Keratinocyte (primary cell): Measurements from ENCODE around the gene MTF1. TPM values are rescaled to one million over a fixed set of nuclear protein-coding genes. Genes with fewer than 3 reads are reported as not detected.

Source experiments
- DNase-seq: peaks from one replicate; pipeline ENCODE4 v3.0.0-alpha.2; 2011; ENCODE audit warnings: low read depth, missing footprints, low spot score
- FAIRE-seq: peaks from 2 replicates; lab custom pipeline; 2011; peaks lifted over from hg19 to GRCh38; lab: Jason Lieb, UNC
- H2AFZ ChIP-seq: 2 replicates; pipeline ENCODE4 v1.6.0; 2012; ENCODE audit warnings: low read length, control low read depth, inconsistent platforms; ENCODE audit not compliant: control insufficient read depth
- H3K27ac ChIP-seq: 2 replicates; pipeline ENCODE4 v1.5.1; 2011; ENCODE audit warnings: low read length; ENCODE audit not compliant: control insufficient read depth, insufficient read depth
- H3K27me3 ChIP-seq: 3 replicates; pipeline ENCODE4 v1.6.0; 2011; ENCODE audit warnings: low read length; ENCODE audit not compliant: control insufficient read depth, insufficient read depth; ENCODE audit errors: extremely low read depth
- H3K36me3 ChIP-seq, 2 experiments: 2 replicates in 1 of 2; 3 replicates in 1 of 2; pipeline ENCODE4 v1.5.1; 2011; ENCODE audit warnings: low read length in 2 of 2, mild to moderate bottlenecking in 1 of 2; ENCODE audit not compliant: control insufficient read depth in 2 of 2, insufficient read depth in 2 of 2; ENCODE audit errors: extremely low read depth in 1 of 2
- H3K4me1 ChIP-seq: 3 replicates; pipeline ENCODE4 v1.5.1; 2011; ENCODE audit warnings: low read length; ENCODE audit not compliant: control insufficient read depth, insufficient read depth; ENCODE audit errors: extremely low read depth
- H3K4me2 ChIP-seq: 3 replicates; pipeline ENCODE4 v1.6.0; 2011; ENCODE audit warnings: low read depth, low read length; ENCODE audit not compliant: control insufficient read depth, insufficient read depth; ENCODE audit errors: extremely low read depth
- H3K4me3 ChIP-seq, 3 experiments: fragments of 200-600 bp in 1 of 3; sonication (generic) in 1 of 3; 2 replicates in 2 of 3; 3 replicates in 1 of 3; pipeline ENCODE4 v1.5.1; 2011 to 2016; ENCODE audit warnings: low read length in 3 of 3, mild to moderate bottlenecking in 3 of 3, control low read depth in 2 of 3, inconsistent platforms in 1 of 3, low read depth in 1 of 3, mixed read lengths in 1 of 3, mixed run types in 1 of 3, moderate library complexity in 1 of 3; ENCODE audit not compliant: control insufficient read depth in 2 of 3, insufficient read depth in 2 of 3; ENCODE audit errors: extremely low read depth in 1 of 3
- H3K79me2 ChIP-seq: 2 replicates; pipeline ENCODE4 v1.6.0; 2012; ENCODE audit warnings: low read length; ENCODE audit not compliant: control insufficient read depth, insufficient read depth
- H3K9ac ChIP-seq: 3 replicates; pipeline ENCODE4 v1.6.0; 2011; ENCODE audit warnings: low read length; ENCODE audit not compliant: control insufficient read depth, insufficient read depth; ENCODE audit errors: extremely low read depth
- H3K9me1 ChIP-seq: 3 replicates; pipeline ENCODE4 v1.6.0; 2011; ENCODE audit warnings: low read length; ENCODE audit not compliant: control insufficient read depth, insufficient read depth; ENCODE audit errors: extremely low read depth
- H3K9me3 ChIP-seq: 2 replicates; pipeline ENCODE4 v1.5.1; 2012; ENCODE audit warnings: low read depth, low read length; ENCODE audit not compliant: control insufficient read depth
- H4K20me1 ChIP-seq: 3 replicates; pipeline ENCODE4 v1.6.0; 2011; ENCODE audit warnings: low read length; ENCODE audit not compliant: control insufficient read depth, insufficient read depth; ENCODE audit errors: extremely low read depth
- EZH2 ChIP-seq: IDR thresholded peaks from one replicate; pipeline ENCODE4 v1.6.1; 2012; ENCODE audit warnings: inconsistent platforms, mild to moderate bottlenecking, low read length, moderate library complexity
- dilution Hi-C: fragments of 300-500 bp; cut with MboI; formaldehyde crosslinking; loops from one replicate; pipeline ENCODE4 v1.7.0; 2020; ENCODE audit warnings: low sequenced_read_pairs; ENCODE audit not compliant: extremely low pct_ligation_motif_present
- polyA plus RNA-seq, 5 experiments: library from polyadenylated mRNA; depleted of rRNA in 3 of 5; stranded (reverse) in 3 of 5; stranded (forward) in 1 of 5; unstranded in 1 of 5; fragments of >200 nt; gene quantifications; 1 replicate in 1 of 5; 2 replicates in 3 of 5; 3 replicates in 1 of 5; pipeline versions ENCODE4 v1.2.1 to v1.2.3, GENCODE V29; 2011 to 2012; ENCODE audit warnings: missing spikeins in 2 of 5, low read depth in 1 of 5, low replicate concordance in 1 of 5
- TF ChIP-seq, protein P1 (sequence below), 3 experiments: IDR thresholded peaks in 1 of 3; conservative IDR thresholded peaks in 1 of 3; optimal IDR thresholded peaks in 1 of 3; 2 replicates in 2 of 3; 3 replicates in 1 of 3; pipeline versions ENCODE3 to v1.5.1; 2011; ENCODE audit warnings: low read length in 3 of 3, mild to moderate bottlenecking in 3 of 3, moderate library complexity in 2 of 3, control low read depth in 1 of 3, inconsistent platforms in 1 of 3; ENCODE audit not compliant: insufficient read depth in 2 of 3; ENCODE audit errors: extremely low read depth in 1 of 3

MTF1 gene
- polyA plus RNA-seq, 1 donor (not counting 4 experiments of a cell fraction or from before 2014, with no cell fraction given): 13.1 TPM

DNA sequence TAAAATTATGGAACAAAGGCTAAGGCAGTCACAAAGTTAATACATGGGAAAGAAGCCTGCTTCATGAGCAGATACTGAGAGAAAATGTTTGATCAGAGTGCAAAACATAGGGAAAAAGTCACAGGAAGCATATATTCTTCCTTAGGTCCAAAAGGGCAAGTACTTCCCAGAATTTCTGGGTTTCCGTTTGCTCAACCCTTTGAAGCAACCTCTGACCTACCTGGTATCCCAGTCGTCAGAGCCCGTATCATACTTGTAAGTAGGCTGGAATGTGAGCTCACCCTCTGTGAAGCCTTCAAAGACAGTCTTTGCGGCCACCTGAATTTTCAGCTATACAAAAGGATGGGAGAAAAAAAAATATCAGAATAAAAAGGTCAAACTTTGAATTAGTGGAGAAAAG is 20.5 kb upstream of the MTF1 start:
- H2AFZ ChIP-seq: no peak overlapping the region
- dilution Hi-C loops: no loop called here
- FAIRE-seq: no peak

DNA sequence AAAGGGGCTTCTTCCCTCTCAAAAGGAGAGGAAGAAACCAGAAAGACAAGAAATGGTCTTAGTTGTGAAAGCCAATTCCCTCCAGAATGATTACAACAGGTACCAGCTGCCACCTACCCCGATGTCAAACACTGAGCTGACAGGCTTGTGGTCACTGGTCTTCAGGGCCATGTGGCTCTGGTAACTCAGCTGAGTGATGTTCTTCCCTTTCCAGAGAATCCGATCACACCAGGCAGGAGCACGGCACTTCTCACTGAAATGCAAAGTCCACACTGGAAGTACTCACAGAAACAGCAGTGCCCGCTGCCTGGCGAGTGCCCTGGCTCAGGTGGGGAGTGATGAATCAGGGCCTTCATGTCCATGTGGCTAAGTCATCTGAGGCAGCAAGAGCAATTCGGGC is 18.7 kb upstream of the MTF1 start:
- no peak overlapping the region for H3K9ac ChIP-seq
- no peaks in the 10 kb centered on the region for H3K9me1 ChIP-seq
- H3K4me3 ChIP-seq: no peak overlapping the region
- no peak for DNase-seq
- no peak overlapping the region for H3K27ac ChIP-seq
- no peak for TF ChIP-seq EZH2
- TF ChIP-seq, protein P1, sequence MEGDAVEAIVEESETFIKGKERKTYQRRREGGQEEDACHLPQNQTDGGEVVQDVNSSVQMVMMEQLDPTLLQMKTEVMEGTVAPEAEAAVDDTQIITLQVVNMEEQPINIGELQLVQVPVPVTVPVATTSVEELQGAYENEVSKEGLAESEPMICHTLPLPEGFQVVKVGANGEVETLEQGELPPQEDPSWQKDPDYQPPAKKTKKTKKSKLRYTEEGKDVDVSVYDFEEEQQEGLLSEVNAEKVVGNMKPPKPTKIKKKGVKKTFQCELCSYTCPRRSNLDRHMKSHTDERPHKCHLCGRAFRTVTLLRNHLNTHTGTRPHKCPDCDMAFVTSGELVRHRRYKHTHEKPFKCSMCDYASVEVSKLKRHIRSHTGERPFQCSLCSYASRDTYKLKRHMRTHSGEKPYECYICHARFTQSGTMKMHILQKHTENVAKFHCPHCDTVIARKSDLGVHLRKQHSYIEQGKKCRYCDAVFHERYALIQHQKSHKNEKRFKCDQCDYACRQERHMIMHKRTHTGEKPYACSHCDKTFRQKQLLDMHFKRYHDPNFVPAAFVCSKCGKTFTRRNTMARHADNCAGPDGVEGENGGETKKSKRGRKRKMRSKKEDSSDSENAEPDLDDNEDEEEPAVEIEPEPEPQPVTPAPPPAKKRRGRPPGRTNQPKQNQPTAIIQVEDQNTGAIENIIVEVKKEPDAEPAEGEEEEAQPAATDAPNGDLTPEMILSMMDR (optimal IDR thresholded peaks at IDR 0.05 in 1 of 3, IDR thresholded peaks at IDR 0.05 in 1 of 3, conservative IDR thresholded peaks at IDR 0.05 in 1 of 3; ENCODE audit: extremely low read depth in 1 of 3, insufficient read depth in 2 of 3, low read length in 3 of 3): no peak
- H3K79me2 ChIP-seq: no peaks in the 10 kb centered on the region
- no peaks in the 10 kb centered on the region for H4K20me1 ChIP-seq
- H3K4me2 ChIP-seq: no peak overlapping the region
- no peaks in the 10 kb centered on the region for H3K27me3 ChIP-seq
- H2AFZ ChIP-seq: no peak overlapping the region
- H3K36me3 ChIP-seq: peaks cover 4 to 9% of the 10 kb centered on the region in 2 experiments
- dilution Hi-C loops: no loop called here
- H3K9me3 ChIP-seq: no peaks in the 10 kb centered on the region
- H3K4me1 ChIP-seq: no peaks in the 10 kb centered on the region
- FAIRE-seq: no peak

More for the DNA sequence above, 20.5 kb upstream of the MTF1 start:
- Histone ChIP-seq H3K9me1 (no peaks in the 10 kb centered on the region), H3K4me2 (no peak overlapping the region), H3K9me3 (no peaks in the 10 kb centered on the region), H3K27ac (no peak overlapping the region), H3K4me3 (no peak overlapping the region), H3K9ac (no peak overlapping the region), H3K36me3 (peaks cover 4 to 9% of the 10 kb centered on the region in 2 experiments), H3K4me1 (no peaks in the 10 kb centered on the region), H4K20me1 (no peaks in the 10 kb centered on the region), H3K79me2 (no peaks in the 10 kb centered on the region), H3K27me3 (no peaks in the 10 kb centered on the region)
- no peak for TF ChIP-seq EZH2
- TF ChIP-seq, protein P1 (optimal IDR thresholded peaks at IDR 0.05 in 1 of 3, IDR thresholded peaks at IDR 0.05 in 1 of 3, conservative IDR thresholded peaks at IDR 0.05 in 1 of 3; ENCODE audit: extremely low read depth in 1 of 3, insufficient read depth in 2 of 3, low read length in 3 of 3): no peak
- DNase-seq: no peak
